Left lobe of liver (tissue), 2 donors: ENCODE results near the gene MARCHF4. TPM values are rescaled to one million over a fixed set of nuclear protein-coding genes. Genes with fewer than 3 reads are reported as not detected.

ENCODE experiments used
- ATAC-seq: fragments of 200-7000 bp; cut with Tn5 transposase; one replicate; pipeline ENCODE4 v1.9.1; 2020; ENCODE audit warnings: mild to moderate bottlenecking, moderate library complexity
- DNase-seq: peaks from one replicate; pipeline ENCODE4 v3.0.0-alpha.2; 2020; ENCODE audit warnings: low spot score
- total RNA-seq: library from RNA; stranded (reverse); gene quantifications from one replicate; pipeline ENCODE4 v1.2.1, GENCODE V29; 2021
- donor health status: DM: no; HTN: no; CAD: no; lungs with moderate emphysema.
- donor health status: DM: no; HTN: yes; CAD: no.

Gene MARCHF4
- total RNA-seq, 1 donor from 2014 or later, result not detected

DNA sequence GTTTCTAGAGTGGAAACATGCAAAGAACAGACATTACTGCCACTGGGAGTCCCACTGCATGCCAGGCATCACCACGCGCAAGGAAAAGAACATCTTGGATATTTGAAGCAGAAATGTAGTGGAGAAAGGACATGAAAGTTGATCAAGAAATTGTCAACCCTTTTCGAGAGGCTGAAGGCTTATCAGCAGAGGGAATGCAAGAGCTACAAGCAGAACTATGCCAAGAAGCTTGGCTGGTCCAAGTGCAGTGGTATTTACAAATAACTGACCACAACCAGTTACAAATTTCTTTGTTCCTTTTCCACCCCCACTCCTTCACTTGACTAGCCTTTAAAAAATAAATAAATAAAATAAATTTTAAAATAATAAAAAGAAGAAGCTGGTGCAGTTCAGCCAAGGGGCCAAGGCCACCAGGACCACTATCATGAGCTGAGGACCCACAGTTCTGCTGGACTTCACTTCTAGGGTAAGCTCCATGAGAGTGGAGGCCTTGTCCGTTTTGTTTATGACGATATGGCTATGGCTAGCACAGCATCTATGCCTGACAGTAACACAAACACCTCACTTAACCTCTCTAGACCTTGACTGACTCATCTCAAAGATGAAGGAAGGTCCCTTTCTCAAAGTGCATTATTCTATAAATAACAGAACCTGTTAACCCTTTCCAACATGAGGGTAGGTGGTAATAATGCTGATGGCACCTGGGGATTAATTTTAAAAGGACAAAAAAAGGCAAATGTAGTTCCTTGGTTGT is 20.9 kb downstream of the MARCHF4 start:
- ATAC-seq, result no peak
- peak; percentile 6 for DNase-seq

DNA sequence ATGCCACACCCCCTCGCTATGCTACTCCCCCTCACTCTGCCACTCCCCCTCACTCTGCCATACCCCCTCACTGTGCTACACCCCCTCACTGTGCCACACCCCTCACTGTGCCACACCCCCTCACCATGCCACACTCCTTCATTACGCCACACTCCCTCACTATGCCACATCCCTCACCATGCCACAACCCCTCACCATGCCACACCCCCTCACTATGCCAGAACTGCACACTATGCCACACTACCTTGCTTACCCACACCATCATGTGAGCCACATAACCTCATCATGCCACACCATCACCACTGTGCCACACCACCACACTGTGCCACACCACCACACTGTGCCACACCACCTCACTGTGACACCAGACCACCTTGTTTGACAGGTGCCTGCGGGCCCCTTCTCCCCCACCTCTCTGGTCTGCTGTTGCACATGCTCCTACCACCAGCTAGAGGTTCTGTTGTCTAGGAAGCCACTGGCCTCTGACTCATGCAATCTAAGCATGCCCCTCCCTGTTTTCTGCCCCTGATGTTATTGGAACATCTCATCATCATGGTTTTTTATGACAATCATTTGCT is 22.0 kb downstream of the MARCHF4 start:
- no peak for ATAC-seq
- DNase-seq, result peak; percentile 22

DNA sequence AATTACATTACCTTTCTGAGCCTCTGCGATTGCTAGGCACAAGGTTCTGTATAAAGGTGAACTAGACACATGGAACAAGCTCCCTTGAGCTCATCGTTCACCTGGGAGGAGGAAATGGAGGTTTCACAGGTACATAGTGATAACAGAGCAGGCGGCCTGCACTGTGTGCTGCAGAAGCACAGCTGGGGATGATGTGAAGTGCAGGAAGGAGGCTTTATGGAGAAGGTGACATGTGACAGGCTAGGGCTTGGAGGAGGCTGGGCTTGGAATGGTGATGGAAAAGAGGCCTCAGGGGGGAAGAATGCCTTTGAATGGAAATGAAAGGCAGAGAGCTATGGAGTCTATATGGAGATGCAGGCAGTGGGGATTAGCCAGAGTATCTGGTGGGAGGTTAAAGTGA is 22.9 kb downstream of the MARCHF4 start:
- ATAC-seq (no peak), DNase-seq (peak; percentile 28)

DNA sequence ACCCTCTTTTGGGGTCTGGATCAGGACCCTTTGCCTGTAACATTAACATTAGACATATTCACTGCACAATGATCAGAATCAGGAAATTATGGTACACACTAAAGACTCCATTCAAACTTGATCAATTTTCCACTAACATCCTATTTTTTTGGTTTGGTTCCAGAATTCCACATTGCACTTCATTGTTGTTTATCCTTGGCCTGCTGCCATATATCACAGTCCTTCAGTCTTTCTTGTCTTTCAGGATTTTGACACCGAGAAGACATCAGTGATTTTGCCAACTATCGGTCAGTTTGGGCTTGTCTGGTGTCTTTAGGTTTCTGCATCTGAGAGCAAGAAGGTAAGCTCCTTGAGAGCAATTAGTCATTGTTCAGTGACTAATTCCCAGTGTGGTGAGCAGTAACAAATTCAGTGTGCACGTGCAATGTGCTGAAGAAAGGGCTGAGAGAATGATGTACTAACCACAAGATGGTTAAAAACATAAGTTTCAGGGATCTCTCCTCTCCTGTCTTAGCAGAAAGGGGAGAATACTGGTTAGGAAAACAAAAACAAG is 23.5 kb downstream of the MARCHF4 start:
- DNase-seq (peak; percentile 7), ATAC-seq (no peak)

- ATAC-seq, result no peak
- peak; percentile 1 for DNase-seq
These were observed 25.5 kb downstream of the MARCHF4 start for GRCh38 chr2:216346781-216347180.

DNA sequence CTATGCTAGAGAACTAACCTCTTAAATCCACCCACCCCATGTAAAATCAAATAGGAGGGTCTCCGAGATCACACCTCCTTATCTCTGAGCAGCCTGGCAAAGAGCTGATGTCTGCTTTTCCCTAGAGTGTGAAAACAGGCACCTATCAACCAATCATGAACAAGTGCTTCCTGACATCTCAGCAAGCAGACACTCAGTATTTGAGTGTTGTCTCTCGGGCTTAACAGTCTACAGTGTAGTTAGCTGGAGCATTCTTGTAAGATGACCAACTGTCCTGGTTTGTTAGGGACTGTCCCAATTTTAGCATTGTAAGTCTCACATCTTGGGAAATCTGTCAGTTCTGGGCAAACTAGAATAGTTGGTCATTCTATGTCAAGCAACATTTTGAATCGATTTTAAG is 26.4 kb downstream of the MARCHF4 start:
- ATAC-seq (no peak), DNase-seq (peak; percentile 1)

DNA sequence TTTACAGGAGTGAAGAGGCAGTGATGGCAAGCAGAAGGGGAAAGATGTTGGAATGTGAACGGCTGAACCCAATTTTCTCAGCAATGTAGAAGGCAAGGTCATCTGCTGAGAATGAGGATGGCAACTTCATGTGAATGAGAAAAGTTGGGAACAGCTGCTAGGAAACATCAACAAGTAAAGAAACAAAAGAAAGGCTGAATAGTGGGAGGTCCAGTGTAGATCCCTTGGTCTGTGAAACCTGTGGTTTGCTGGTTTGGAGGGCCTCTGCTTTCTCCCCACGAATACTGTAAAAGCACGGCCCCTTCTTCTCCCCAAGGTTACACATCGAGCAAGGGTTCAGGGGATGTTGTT is 27.4 kb downstream of the MARCHF4 start:
- no peak for ATAC-seq
- DNase-seq, result no peak

GRCh38 chr2:216344206-216344949 is 27.9 kb downstream of the MARCHF4 start:
- ATAC-seq, result no peak
- peak; percentile 6 for DNase-seq

GRCh38 chr2:216343221-216343980 is 28.9 kb downstream of the MARCHF4 start:
- no peak for ATAC-seq
- peak; percentile 6 for DNase-seq

GRCh38 chr2:216341121-216341520 is 31.2 kb downstream of the MARCHF4 start:
- ATAC-seq, result no peak

GRCh38 chr2:216340280-216340631 is 32.0 kb downstream of the MARCHF4 start:
- DNase-seq (peak; percentile 8), ATAC-seq (no peak)

More at GRCh38 chr2:216341121-216341520, 31.2 kb downstream of the MARCHF4 start:
- DNase-seq, result peak; percentile 22

DNA sequence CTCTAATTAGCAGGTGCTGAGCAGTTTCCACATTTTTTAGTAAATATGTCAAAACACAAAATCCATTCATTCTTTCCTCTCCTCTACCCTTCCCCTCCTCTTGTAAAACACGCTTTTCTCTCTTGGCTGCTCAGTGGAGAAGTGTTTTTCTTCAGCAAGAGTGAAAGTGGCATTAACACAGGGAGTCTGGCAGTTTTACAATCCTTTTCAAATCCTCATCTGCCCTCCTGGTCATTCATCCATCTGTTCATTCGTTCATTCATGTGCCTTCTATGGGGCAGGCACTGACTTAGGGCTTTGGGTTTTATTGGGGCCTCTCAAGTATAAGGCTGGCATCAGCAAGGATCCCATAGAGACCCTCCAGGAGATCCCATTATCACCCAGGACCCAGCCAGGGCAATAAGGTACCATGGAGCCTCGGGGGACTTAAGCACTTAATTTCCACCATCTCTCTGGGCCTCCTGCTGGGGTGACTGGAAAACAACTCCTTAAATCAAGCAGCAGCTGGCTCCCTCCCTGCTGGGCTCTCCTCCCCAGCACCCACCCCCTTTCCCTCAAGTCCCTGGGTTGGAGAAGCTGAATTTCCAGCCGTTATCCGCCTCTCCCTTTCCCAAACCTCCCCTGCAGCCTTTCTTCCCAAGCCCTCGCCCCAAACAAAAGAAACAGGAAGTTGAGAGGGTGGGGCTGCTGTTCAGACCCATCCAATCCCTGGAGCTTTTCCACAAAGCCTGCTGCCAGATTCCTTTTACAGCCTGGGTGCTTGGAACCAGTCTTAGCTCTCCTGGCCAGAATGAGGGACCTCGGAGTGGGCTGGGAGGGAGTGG is 32.6 kb downstream of the MARCHF4 start:
- ATAC-seq (peak; percentile 34), DNase-seq (peak; percentile 33)

GRCh38 chr2:216335252-216335651 is 37.0 kb downstream of the MARCHF4 start:
- DNase-seq (no peak), ATAC-seq (no peak)

DNA sequence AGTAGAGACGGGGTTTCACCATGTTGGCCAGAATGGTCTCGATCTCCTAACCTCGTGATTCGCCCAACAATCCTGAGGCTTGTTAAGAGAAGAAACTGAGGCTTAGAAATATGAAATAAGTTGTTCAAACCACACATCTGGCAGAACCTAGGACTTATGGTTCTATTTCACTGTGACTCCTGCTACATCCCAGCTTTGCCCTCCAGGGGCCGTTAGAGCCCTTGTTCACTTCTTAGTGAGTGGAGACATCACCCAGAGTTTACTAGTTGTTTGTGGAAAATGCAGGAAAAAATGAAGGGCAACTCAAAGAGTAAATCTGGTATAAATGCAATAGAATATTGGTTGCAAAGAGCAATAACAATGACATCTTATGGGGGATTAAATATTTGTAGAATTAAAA is 43.9 kb downstream of the MARCHF4 start:
- DNase-seq (no peak), ATAC-seq (no peak)

GRCh38 chr2:216327447-216327935 is 44.8 kb downstream of the MARCHF4 start:
- no peak for DNase-seq

More at GRCh38 chr2:216327447-216327935, 44.8 kb downstream of the MARCHF4 start:
- no peak for ATAC-seq

Other genes starting within 250 kb of the MARCHF4 start
- gene SMARCAL1, start 40.0 kb upstream of the MARCHF4 start, total RNA-seq, result 6.5 TPM
- gene RPL37A, start 126.4 kb upstream of the MARCHF4 start, total RNA-seq, result 825 TPM